Spleen (tissue), 7 donors: ENCODE data around the gene PLCB4.

Experiments used
- POLR2A ChIP-seq, 3 donors: fragments of 450-650 bp; IDR thresholded peaks; one replicate each; pipeline ENCODE4 v1.5.1; 2017; ENCODE audit warnings: antibody characterized with exemption in 3 of 3, mild to moderate bottlenecking in 1 of 3
- POLR2AphosphoS5 ChIP-seq, 3 donors: sonication (generic); formaldehyde crosslinking; IDR thresholded peaks; one replicate each; pipeline ENCODE4 v1.5.1; 2017; ENCODE audit warnings: antibody characterized with exemption in 3 of 3
- TF ChIP-seq, protein P1 (sequence below), 11 experiments: fragments of 200-600 bp in 7 of 11; fragments of 450-650 bp in 4 of 11; sonication (generic) in 4 of 11; IDR thresholded peaks in 8 of 11; conservative IDR thresholded peaks in 3 of 11; 1 replicate in 7 of 11; 2 replicates in 4 of 11; pipeline versions ENCODE4 v1.4.0 to v1.8.0; 2016 to 2021; ENCODE audit warnings: antibody characterized with exemption in 11 of 11, inconsistent platforms in 4 of 11, mild to moderate bottlenecking in 1 of 11
- donor health status: DM: no; HTN: no; CAD: no; lungs with moderate emphysema.
- donor health status: DM: no; HTN: no; CAD: no.
- donor health status: DM: no; HTN: no; CAD: no.

DNA sequence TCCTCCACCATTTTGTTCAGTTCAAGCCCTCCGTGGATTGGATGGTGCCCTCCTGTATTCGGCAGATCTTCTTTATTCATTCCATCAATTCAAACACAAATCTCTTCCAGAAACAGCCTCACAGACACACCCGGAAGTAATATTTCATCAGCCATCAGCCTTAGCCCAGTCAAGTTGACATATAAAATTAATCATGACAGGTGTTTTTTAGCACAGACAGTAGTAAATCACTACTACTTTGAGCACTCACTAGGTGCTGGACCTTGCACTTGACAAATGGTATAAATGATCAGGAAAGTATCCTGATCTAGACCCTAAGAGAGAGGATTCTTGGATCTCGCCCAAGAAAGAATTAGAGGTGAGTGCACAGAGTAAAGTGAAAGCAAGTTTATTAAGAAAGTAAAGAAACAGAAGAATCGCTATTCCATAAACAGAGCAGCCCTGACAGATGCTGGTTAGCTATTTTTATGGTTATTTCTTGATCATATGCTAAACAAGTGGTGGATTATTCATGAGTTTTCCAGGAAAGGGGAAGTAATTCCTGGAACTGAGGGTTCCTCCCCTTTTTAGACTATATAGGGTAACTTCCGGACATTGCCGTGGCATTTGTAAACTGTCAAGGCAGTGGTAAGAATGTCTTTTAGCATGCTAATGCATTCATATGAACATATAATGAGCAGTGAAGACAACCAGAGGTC lies 250.9 kb downstream of the PLCB4 start:
- no peak for TF ChIP-seq POLR2A (IDR thresholded peaks at IDR 0.05)
- TF ChIP-seq, protein P1, sequence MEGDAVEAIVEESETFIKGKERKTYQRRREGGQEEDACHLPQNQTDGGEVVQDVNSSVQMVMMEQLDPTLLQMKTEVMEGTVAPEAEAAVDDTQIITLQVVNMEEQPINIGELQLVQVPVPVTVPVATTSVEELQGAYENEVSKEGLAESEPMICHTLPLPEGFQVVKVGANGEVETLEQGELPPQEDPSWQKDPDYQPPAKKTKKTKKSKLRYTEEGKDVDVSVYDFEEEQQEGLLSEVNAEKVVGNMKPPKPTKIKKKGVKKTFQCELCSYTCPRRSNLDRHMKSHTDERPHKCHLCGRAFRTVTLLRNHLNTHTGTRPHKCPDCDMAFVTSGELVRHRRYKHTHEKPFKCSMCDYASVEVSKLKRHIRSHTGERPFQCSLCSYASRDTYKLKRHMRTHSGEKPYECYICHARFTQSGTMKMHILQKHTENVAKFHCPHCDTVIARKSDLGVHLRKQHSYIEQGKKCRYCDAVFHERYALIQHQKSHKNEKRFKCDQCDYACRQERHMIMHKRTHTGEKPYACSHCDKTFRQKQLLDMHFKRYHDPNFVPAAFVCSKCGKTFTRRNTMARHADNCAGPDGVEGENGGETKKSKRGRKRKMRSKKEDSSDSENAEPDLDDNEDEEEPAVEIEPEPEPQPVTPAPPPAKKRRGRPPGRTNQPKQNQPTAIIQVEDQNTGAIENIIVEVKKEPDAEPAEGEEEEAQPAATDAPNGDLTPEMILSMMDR (IDR thresholded peaks at IDR 0.05 in 8 of 11, conservative IDR thresholded peaks at IDR 0.05 in 3 of 11): no peak
- no peak for TF ChIP-seq POLR2AphosphoS5 (IDR thresholded peaks at IDR 0.05)
